HG03159 (cell line): Measurements from ENCODE around the gene CENPE.

ENCODE experiments used
- ATAC-seq: cut with Tn5 transposase; IDR thresholded peaks from one replicate; pipeline ENCODE4 v1.9.1; 2021; ENCODE audit warnings: mild to moderate bottlenecking, moderate library complexity; ENCODE audit not compliant: unreplicated experiment

Gene CENPE

GRCh38 chr4:103136671-103137445 is 61.3 kb downstream of the CENPE start:
- no peak for ATAC-seq

- no peak for ATAC-seq
These were observed 69.0 kb downstream of the CENPE start for GRCh38 chr4:103129174-103129573.

GRCh38 chr4:103126126-103126525 is 72.0 kb downstream of the CENPE start:
- no peak for ATAC-seq

GRCh38 chr4:103123114-103123513 is 75.0 kb downstream of the CENPE start:
- ATAC-seq = no peak

GRCh38 chr4:103118166-103118565 is 80.0 kb downstream of the CENPE start:
- ATAC-seq = no peak

GRCh38 chr4:103111598-103111997 is 86.5 kb downstream of the CENPE start:
- ATAC-seq = no peak

- ATAC-seq = no peak
These were observed 89.6 kb downstream of the CENPE start for GRCh38 chr4:103108542-103108941.

GRCh38 chr4:103105558-103106356 is 92.4 kb downstream of the CENPE start:
- ATAC-seq = no peak

- ATAC-seq = no peak
These were observed 93.3 kb downstream of the CENPE start for GRCh38 chr4:103104886-103105285.

- ATAC-seq = no peak
These were observed 97.5 kb downstream of the CENPE start for GRCh38 chr4:103100691-103101090.

GRCh38 chr4:103099691-103100392 is 98.3 kb downstream of the CENPE start, which contains the start of gene BDH2:
TSS of gene BDH2 (minus strand) at chr4:103099834. CDS start at chr4:103096254, 3,580 bp downstream.
- ATAC-seq = peak; percentile 97

GRCh38 chr4:103098756-103099440 is 99.2 kb downstream of the CENPE start:
- ATAC-seq = no peak

GRCh38 chr4:103098341-103098740 is 99.8 kb downstream of the CENPE start:
- no peak for ATAC-seq

- ATAC-seq = no peak
These were observed 101.0 kb downstream of the CENPE start for GRCh38 chr4:103097112-103097511.

GRCh38 chr4:103095080-103095479 is 103.1 kb downstream of the CENPE start:
- ATAC-seq = no peak

GRCh38 chr4:103092245-103092644 is 105.9 kb downstream of the CENPE start:
- ATAC-seq = no peak

- ATAC-seq = peak; percentile 72
These were observed 106.4 kb downstream of the CENPE start for GRCh38 chr4:103091601-103092223.

- no peak for ATAC-seq
These were observed 108.7 kb downstream of the CENPE start for GRCh38 chr4:103089481-103089880.

- no peak for ATAC-seq
These were observed 111.6 kb downstream of the CENPE start for GRCh38 chr4:103086551-103086950.

GRCh38 chr4:103085555-103086196 is 112.5 kb downstream of the CENPE start:
- ATAC-seq = no peak
